Upper lobe of left lung (tissue), 6 donors: ENCODE data around the gene RIPK4. TPM values are rescaled to one million over a fixed set of nuclear protein-coding genes. Genes with fewer than 3 reads are reported as not detected.
A peak's percentile ranks its signal among the peaks of the same experiment; 100 is the strongest.
"Not testable (repeated sequence)": the region's sequence is repeated elsewhere in the genome, so short reads cannot be mapped to it uniquely, and the experiment has no call there.

Experiments used
- ATAC-seq, 2 donors: fragments of 200-7000 bp; cut with Tn5 transposase; one replicate each; pipeline ENCODE4 v1.9.1; 2022; ENCODE audit warnings: mild to moderate bottlenecking in 2 of 2, moderate library complexity in 2 of 2; ENCODE audit not compliant: low FRiP score in 2 of 2
- DNase-seq, 2 donors: peaks; one replicate each; pipeline ENCODE4 v3.0.0-alpha.2; 2019 to 2020
- H3K27ac ChIP-seq, 4 donors: fragments of 200-600 bp; sonication (generic); one replicate each; pipeline ENCODE4 v1.5.1; 2016 to 2019
- H3K27me3 ChIP-seq, 4 donors: fragments of 200-600 bp; sonication (generic); one replicate each; pipeline ENCODE4 v1.5.1; 2017 to 2019
- H3K36me3 ChIP-seq, 4 donors: fragments of 200-600 bp; sonication (generic); one replicate each; pipeline ENCODE4 v1.5.1; 2016 to 2019
- H3K4me1 ChIP-seq, 4 donors: fragments of 200-600 bp; sonication (generic); one replicate each; pipeline ENCODE4 v1.5.1; 2018 to 2019
- H3K4me3 ChIP-seq, 4 donors: fragments of 200-600 bp; sonication (generic); one replicate each; pipeline ENCODE4 v1.5.1; 2017 to 2019; ENCODE audit warnings: mild to moderate bottlenecking in 2 of 4, moderate library complexity in 1 of 4
- H3K9me3 ChIP-seq, 4 donors: fragments of 200-600 bp; sonication (generic); one replicate each; pipeline ENCODE4 v1.5.1; 2018 to 2019
- CTCF ChIP-seq, 6 experiments: fragments of 450-650 bp in 4 of 6; fragments of 200-600 bp in 2 of 6; sonication (generic) in 2 of 6; IDR thresholded peaks; one replicate each; pipeline ENCODE4 v1.5.1; 2016 to 2019; ENCODE audit warnings: antibody characterized with exemption in 6 of 6
- EP300 ChIP-seq, 4 donors: sonication (generic); formaldehyde crosslinking; IDR thresholded peaks; one replicate each; pipeline ENCODE4 v1.5.1; 2017; ENCODE audit warnings: antibody characterized with exemption in 4 of 4, control low read depth in 2 of 4
- POLR2A ChIP-seq, 4 donors: fragments of 450-650 bp; IDR thresholded peaks; one replicate each; pipeline ENCODE4 v1.5.1; 2016 to 2017; ENCODE audit warnings: antibody characterized with exemption in 4 of 4, mild to moderate bottlenecking in 2 of 4
- POLR2AphosphoS5 ChIP-seq, 2 donors: sonication (generic); formaldehyde crosslinking; IDR thresholded peaks; one replicate each; pipeline ENCODE4 v1.5.1; 2017; ENCODE audit warnings: antibody characterized with exemption in 2 of 2
- WGBS, 2 donors: methylation state at CpG; one replicate each; pipeline ENCODE4 v1.1.5; 2017 to 2018; 5-methylcytosine and 5-hydroxymethylcytosine counted together
- total RNA-seq, 6 donors: library from RNA; depleted of rRNA in 4 of 6; stranded (reverse); fragments of >200 nt in 4 of 6; gene quantifications; one replicate each; pipeline versions ENCODE4 v1.1.0 to v1.2.1, GENCODE V29; 2016 to 2021
- donor health status: DM: no; HTN: no; CAD: no; lungs with moderate emphysema.
- donor health status: DM: no; HTN: yes; CAD: no; lungs with severe emphysema.

RIPK4 gene
- total RNA-seq, 6 donors from 2014 or later, result 6.3 to 18.6 (median 14.9) TPM

DNA sequence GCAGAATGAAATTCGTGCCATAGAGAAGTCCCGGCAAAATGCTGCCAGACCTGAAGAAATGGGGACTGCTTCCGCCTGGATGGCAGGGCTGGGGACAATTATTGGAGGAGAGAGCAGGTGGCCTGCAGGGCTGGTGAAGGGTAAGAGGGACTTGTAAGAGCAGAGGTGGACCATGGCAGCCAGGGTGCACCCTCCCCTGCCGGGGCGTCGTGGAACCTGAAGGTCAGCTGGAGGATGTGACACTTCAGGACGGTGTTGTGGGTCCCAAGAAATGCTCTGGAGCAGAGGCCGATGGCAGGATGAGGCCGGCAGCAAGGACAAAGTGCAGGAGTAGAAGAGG lies 40.3 kb downstream of the RIPK4 start:
- Histone ChIP-seq H3K36me3 (no peaks in the 10 kb centered on the region), H3K27ac (no peak overlapping the region), H3K27me3 (no peaks in the 10 kb centered on the region), H3K9me3 (no peaks in the 10 kb centered on the region), H3K4me1 (peaks cover 0 to 3% (median 2%) of the 10 kb centered on the region in 4 donors), H3K4me3 (no peak overlapping the region)
- ATAC-seq (peak in 1 of 2 donors; percentile 3), DNase-seq (peak in 1 of 2 donors; percentile 60)
- WGBS, 2 donors, result 76 to 80% methylated on average over 9 of the region's 9 CpGs
- TF ChIP-seq CTCF (IDR thresholded peaks at IDR 0.05), result no peak
- no peak for TF ChIP-seq POLR2AphosphoS5 (IDR thresholded peaks at IDR 0.05)

GRCh38 chr21:41726058-41726558 lies 40.7 kb downstream of the RIPK4 start:
- Histone ChIP-seq H3K4me1 (peaks cover 0 to 3% (median 2%) of the 10 kb centered on the region in 4 donors), H3K9me3 (no peaks in the 10 kb centered on the region), H3K4me3 (peak overlapping the region in 2 of 4 donors; percentile 8 to 27), H3K27ac (no peak overlapping the region), H3K27me3 (no peaks in the 10 kb centered on the region), H3K36me3 (no peaks in the 10 kb centered on the region)
- 28 to 52% methylated on average over 14 to 18 of the region's 19 CpGs for WGBS, 2 donors
- ATAC-seq, result peak in 1 of 2 donors; percentile 20
- peak in 1 of 2 donors; percentile 83 for DNase-seq
- TF ChIP-seq EP300 (IDR thresholded peaks at IDR 0.05) (no peak), POLR2A (IDR thresholded peaks at IDR 0.05) (no peak), POLR2AphosphoS5 (IDR thresholded peaks at IDR 0.05) (no peak), CTCF (IDR thresholded peaks at IDR 0.05) (no peak)

- Histone ChIP-seq H3K27ac (no peak overlapping the region), H3K36me3 (no peaks in the 10 kb centered on the region), H3K4me1 (peaks cover 0 to 3% (median 2%) of the 10 kb centered on the region in 4 donors), H3K4me3 (peak overlapping the region in 2 of 4 donors; percentile 8 to 27), H3K27me3 (no peaks in the 10 kb centered on the region), H3K9me3 (no peaks in the 10 kb centered on the region)
- whole genome bisulfite sequencing, 2 donors, result 45% methylated on average over 11 to 21 of the region's 33 CpGs
- TF ChIP-seq POLR2A (IDR thresholded peaks at IDR 0.05), result no peak
- TF ChIP-seq POLR2AphosphoS5 (IDR thresholded peaks at IDR 0.05), result no peak
- TF ChIP-seq EP300 (IDR thresholded peaks at IDR 0.05), result no peak
- no peak for TF ChIP-seq CTCF (IDR thresholded peaks at IDR 0.05)
- peak; percentile 28 to 49 for ATAC-seq
- peak in 1 of 2 donors; percentile 74 for DNase-seq
Observed at GRCh38 chr21:41725421-41726031, 41.3 kb downstream of the RIPK4 start.

GRCh38 chr21:41723835-41724234 lies 43.0 kb downstream of the RIPK4 start:
- WGBS, 2 donors, result 75 to 78% methylated on average over 9 of the region's 9 CpGs
- ATAC-seq, H3K9me3 ChIP-seq, H3K27ac ChIP-seq, H3K4me3 ChIP-seq, H3K27me3 ChIP-seq, H3K36me3 ChIP-seq, H3K4me1 ChIP-seq, DNase-seq: not testable (repeated sequence)

GRCh38 chr21:41722052-41723018 lies 44.5 kb downstream of the RIPK4 start:
- no peaks in the 10 kb centered on the region for H3K36me3 ChIP-seq
- H3K4me3 ChIP-seq, result no peak overlapping the region
- H3K27ac ChIP-seq, result no peak overlapping the region
- H3K4me1 ChIP-seq, result peaks cover 0 to 3% (median 0%) of the 10 kb centered on the region in 4 donors
- no peaks in the 10 kb centered on the region for H3K9me3 ChIP-seq
- no peak for ATAC-seq
- TF ChIP-seq EP300 (IDR thresholded peaks at IDR 0.05) (no peak), CTCF (IDR thresholded peaks at IDR 0.05) (no peak), POLR2AphosphoS5 (IDR thresholded peaks at IDR 0.05) (no peak)
- DNase-seq, result no peak
- 78 to 86% methylated on average over 20 of the region's 20 CpGs for WGBS, 2 donors
- H3K27me3 ChIP-seq, result no peaks in the 10 kb centered on the region
